ENCODE measurements around the gene ILK. TPM values are rescaled to one million over a fixed set of nuclear protein-coding genes. Genes with fewer than 3 reads are reported as not detected.

The ILK gene
- total RNA-seq, 1 experiment from 2014 or later: 86.5 TPM

DNA sequence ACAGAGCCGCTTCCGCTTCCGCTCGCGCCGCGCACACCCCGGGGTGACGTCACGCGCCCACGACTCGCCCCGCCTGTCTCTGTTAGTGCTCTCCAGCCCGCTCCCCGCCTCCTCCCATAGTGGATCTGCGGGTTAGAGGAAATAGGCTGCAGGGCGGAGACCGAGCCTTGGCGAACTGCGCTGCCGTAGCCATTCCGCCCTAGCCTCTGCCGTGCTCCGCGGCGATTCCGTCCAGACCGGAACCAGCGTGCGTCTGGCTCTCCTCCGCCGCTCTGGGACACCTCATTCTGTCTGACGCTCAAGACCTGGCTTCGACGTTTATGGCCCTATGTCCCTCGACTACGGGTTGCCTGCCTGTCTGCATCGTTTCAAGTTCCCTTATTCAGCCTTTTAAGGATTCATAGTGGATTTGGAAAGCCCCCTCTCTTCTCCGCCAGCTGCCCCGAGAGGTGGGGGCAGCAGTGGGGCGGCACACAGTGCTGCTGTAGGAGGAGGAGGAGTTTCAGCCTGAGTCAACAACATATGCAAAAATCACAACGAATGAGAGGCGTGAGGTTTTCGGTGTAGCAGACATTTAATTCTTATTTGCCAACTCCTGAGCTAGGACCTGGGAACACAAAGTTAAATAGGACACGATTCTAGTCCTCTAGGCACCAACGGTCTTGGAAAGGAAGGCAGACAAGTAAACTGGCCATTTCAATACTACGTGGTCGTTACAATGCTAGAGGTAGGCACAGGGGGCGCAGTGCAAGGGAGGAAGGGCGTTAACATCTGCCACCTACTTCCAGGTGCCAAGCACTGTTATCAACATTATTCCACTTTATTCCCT lies 8.9 kb downstream of the ILK start, which contains the start of gene TAF10:
TSS of gene TAF10 (minus strand) at position 4 of the 829 bp plus-strand sequence. CDS start 27 bp downstream, outside the sequence.
- Histone ChIP-seq H3K4me3 (ENCODE audit: low read depth, low read length, poor library complexity, severe bottlenecking) (peak within 1 kb of the TSS; percentile 75), H3K9me3 (ENCODE audit: low read depth, low read length, poor library complexity, severe bottlenecking) (no peaks in the 10 kb centered on the region), H3K27ac (ENCODE audit: low read depth, low read length, poor library complexity, severe bottlenecking) (peak within 1 kb of the TSS; percentile 97), H3K27me3 (replicated peaks; ENCODE audit: insufficient read depth, low read depth, low read length, poor library complexity) (no peaks in the 10 kb centered on the region), H3K36me3 (ENCODE audit: insufficient read depth, low read length, poor library complexity, severe bottlenecking) (peaks cover 36% of the 10 kb centered on the region), H3K4me1 (ENCODE audit: insufficient read depth, low read length, poor library complexity, severe bottlenecking) (peaks cover 7% of the 10 kb centered on the region)
- intact Hi-C loops (cut with micrococcal nuclease; ENCODE audit: unreplicated experiment): loop anchor here (10.0 kb wide), 1 partner anchor 228 kb away; no protein-coding TSS in a partner anchor
- peak; percentile 96 for DNase-seq (ENCODE audit: low spot score)
- ChIA-PET CTCF (no interaction called here), POLR2A (ENCODE audit: low non-redundant PET) (interaction anchor here (0.6 kb wide), 1 partner anchor 131 kb away, joined by 3 read pairs; the partner anchor contains the start of genes ARFIP2 and TIMM10B)
- BruUV-seq (replicated peaks): TSS peak; percentile 89
- TF ChIP-seq, protein P1, sequence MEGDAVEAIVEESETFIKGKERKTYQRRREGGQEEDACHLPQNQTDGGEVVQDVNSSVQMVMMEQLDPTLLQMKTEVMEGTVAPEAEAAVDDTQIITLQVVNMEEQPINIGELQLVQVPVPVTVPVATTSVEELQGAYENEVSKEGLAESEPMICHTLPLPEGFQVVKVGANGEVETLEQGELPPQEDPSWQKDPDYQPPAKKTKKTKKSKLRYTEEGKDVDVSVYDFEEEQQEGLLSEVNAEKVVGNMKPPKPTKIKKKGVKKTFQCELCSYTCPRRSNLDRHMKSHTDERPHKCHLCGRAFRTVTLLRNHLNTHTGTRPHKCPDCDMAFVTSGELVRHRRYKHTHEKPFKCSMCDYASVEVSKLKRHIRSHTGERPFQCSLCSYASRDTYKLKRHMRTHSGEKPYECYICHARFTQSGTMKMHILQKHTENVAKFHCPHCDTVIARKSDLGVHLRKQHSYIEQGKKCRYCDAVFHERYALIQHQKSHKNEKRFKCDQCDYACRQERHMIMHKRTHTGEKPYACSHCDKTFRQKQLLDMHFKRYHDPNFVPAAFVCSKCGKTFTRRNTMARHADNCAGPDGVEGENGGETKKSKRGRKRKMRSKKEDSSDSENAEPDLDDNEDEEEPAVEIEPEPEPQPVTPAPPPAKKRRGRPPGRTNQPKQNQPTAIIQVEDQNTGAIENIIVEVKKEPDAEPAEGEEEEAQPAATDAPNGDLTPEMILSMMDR (conservative IDR thresholded peaks at IDR 0.05; ENCODE audit: low read depth, low read length): peak; percentile 40; the same call in 1 of the 2 replicates
- TF ChIP-seq EZH2 (IDR thresholded peaks at IDR 0.05; ENCODE audit: borderline replicate concordance, low read depth, low read length, poor library complexity, severe bottlenecking): no peak

DNA sequence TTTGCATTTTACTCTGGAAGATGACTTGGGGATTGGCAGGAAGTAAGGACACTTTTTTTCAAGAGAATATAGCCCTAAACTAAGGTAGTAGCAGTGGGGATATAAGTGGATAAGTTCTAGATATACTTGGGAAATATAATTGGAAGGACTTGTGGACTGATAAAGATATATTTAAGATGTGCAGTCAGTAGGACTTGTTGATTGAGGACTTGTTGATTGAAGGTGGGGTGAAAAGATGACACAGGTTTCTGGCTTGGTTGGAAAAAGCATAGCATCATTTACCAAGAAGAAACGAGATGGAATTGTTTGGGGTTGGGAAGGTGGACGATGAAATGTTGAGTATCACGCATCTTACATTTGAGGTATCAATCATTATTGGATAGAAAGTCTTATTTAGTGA lies 9.9 kb downstream of the ILK start:
- no peak overlapping the region for H3K27ac ChIP-seq (ENCODE audit: low read depth, low read length, poor library complexity, severe bottlenecking)
- H3K27me3 ChIP-seq (replicated peaks; ENCODE audit: insufficient read depth, low read depth, low read length, poor library complexity): no peaks in the 10 kb centered on the region
- ChIA-PET CTCF (no interaction called here), POLR2A (ENCODE audit: low non-redundant PET) (no interaction called here)
- no peak overlapping the region for H3K4me3 ChIP-seq (ENCODE audit: low read depth, low read length, poor library complexity, severe bottlenecking)
- peaks cover 26% of the 10 kb centered on the region for H3K36me3 ChIP-seq (ENCODE audit: insufficient read depth, low read length, poor library complexity, severe bottlenecking)
- TF ChIP-seq EZH2 (IDR thresholded peaks at IDR 0.05; ENCODE audit: borderline replicate concordance, low read depth, low read length, poor library complexity, severe bottlenecking): no peak
- TF ChIP-seq, protein P1 (conservative IDR thresholded peaks at IDR 0.05; ENCODE audit: low read depth, low read length): no peak
- H3K4me1 ChIP-seq (ENCODE audit: insufficient read depth, low read length, poor library complexity, severe bottlenecking): peaks cover 10% of the 10 kb centered on the region
- H3K9me3 ChIP-seq (ENCODE audit: low read depth, low read length, poor library complexity, severe bottlenecking): no peaks in the 10 kb centered on the region
- DNase-seq (ENCODE audit: low spot score): no peak
- intact Hi-C loops (cut with micrococcal nuclease; ENCODE audit: unreplicated experiment): loop anchor here (10.0 kb wide), 1 partner anchor 229 kb away; no protein-coding TSS in a partner anchor
- BruUV-seq (replicated peaks): no TSS peak

DNA sequence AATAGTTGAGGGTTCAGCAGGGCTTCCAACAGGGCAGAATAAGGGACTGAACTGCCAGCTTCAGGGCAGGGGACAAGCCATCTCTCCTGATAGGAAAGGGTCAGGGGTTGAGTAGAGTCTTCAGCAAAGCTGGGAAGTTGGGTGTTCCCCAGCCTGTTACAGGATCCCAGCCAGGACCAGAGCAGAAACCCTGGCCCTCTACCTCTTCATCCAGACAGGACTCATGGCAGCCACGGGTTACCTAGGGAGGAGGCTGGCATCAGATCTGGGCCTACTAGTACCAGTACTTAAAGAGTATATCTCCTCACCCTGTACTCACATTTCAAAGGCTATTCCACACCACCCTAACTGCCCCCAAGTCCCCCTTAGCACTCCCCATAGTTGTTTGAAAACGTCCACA lies 10.9 kb downstream of the ILK start:
- TF ChIP-seq, protein P1 (conservative IDR thresholded peaks at IDR 0.05; ENCODE audit: low read depth, low read length): no peak
- no peak for TF ChIP-seq EZH2 (IDR thresholded peaks at IDR 0.05; ENCODE audit: borderline replicate concordance, low read depth, low read length, poor library complexity, severe bottlenecking)
- BruUV-seq (replicated peaks): no TSS peak
- intact Hi-C loops (cut with micrococcal nuclease; ENCODE audit: unreplicated experiment): loop anchor here (10.0 kb wide), 1 partner anchor 230 kb away; no protein-coding TSS in a partner anchor
- Histone ChIP-seq H3K36me3 (ENCODE audit: insufficient read depth, low read length, poor library complexity, severe bottlenecking) (peaks cover 16% of the 10 kb centered on the region), H3K4me3 (ENCODE audit: low read depth, low read length, poor library complexity, severe bottlenecking) (no peak overlapping the region), H3K9me3 (ENCODE audit: low read depth, low read length, poor library complexity, severe bottlenecking) (no peaks in the 10 kb centered on the region), H3K27me3 (replicated peaks; ENCODE audit: insufficient read depth, low read depth, low read length, poor library complexity) (no peaks in the 10 kb centered on the region), H3K4me1 (ENCODE audit: insufficient read depth, low read length, poor library complexity, severe bottlenecking) (peaks cover 11% of the 10 kb centered on the region), H3K27ac (ENCODE audit: low read depth, low read length, poor library complexity, severe bottlenecking) (no peak overlapping the region)
- no peak for DNase-seq (ENCODE audit: low spot score)
- POLR2A ChIA-PET (ENCODE audit: low non-redundant PET): no interaction called here
- CTCF ChIA-PET: no interaction called here
